Astrocyte of the spinal cord (primary cell): Measurements from ENCODE around the gene NHS.
"Not testable (repeated sequence)": the region's sequence is repeated elsewhere in the genome, so short reads cannot be mapped to it uniquely, and the experiment has no call there.

Experiments used
- DNase-seq: peaks from one replicate; pipeline ENCODE4 v3.0.0; 2011; ENCODE audit warnings: low read depth, low spot score
- H3K4me3 ChIP-seq: 2 replicates; pipeline ENCODE4 v1.5.1; 2011; ENCODE audit warnings: low read depth, mild to moderate bottlenecking, low read length, moderate library complexity
- in situ Hi-C: cut with HindIII; loops from 2 replicates; pipeline ENCODE4 v1.10.0; 2017; ENCODE audit warnings: low sequenced_read_pairs
- TF ChIP-seq, protein P1 (sequence below): IDR thresholded peaks from 2 replicates; pipeline ENCODE4 v1.5.1; 2012; ENCODE audit warnings: low read depth, mild to moderate bottlenecking, low read length, inconsistent platforms

Gene NHS

DNA sequence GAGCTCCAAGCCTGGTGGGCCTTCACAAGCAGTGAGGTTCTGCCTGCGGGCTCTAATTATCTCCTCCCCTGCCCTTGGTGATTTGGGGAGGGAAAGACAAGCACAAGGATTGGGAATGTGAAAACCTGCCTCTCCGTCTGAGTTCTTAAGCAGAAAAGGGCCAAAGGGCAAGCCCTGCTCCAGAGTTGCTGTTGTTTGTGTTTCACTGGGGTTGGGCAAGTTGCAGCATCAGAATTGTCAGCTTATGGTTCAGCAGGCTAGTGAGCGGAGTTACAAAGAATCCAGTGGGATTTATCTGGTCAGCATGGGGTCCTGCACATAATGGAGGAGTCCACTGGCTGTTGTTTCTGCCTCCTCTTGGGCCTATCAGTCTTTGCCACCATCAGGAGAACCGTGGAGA is 60.5 kb downstream of the NHS start:
- in situ Hi-C loops, result no loop called here
- TF ChIP-seq, protein P1, sequence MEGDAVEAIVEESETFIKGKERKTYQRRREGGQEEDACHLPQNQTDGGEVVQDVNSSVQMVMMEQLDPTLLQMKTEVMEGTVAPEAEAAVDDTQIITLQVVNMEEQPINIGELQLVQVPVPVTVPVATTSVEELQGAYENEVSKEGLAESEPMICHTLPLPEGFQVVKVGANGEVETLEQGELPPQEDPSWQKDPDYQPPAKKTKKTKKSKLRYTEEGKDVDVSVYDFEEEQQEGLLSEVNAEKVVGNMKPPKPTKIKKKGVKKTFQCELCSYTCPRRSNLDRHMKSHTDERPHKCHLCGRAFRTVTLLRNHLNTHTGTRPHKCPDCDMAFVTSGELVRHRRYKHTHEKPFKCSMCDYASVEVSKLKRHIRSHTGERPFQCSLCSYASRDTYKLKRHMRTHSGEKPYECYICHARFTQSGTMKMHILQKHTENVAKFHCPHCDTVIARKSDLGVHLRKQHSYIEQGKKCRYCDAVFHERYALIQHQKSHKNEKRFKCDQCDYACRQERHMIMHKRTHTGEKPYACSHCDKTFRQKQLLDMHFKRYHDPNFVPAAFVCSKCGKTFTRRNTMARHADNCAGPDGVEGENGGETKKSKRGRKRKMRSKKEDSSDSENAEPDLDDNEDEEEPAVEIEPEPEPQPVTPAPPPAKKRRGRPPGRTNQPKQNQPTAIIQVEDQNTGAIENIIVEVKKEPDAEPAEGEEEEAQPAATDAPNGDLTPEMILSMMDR, result no peak
- DNase-seq, result no peak
- no peak overlapping the region for H3K4me3 ChIP-seq

DNA sequence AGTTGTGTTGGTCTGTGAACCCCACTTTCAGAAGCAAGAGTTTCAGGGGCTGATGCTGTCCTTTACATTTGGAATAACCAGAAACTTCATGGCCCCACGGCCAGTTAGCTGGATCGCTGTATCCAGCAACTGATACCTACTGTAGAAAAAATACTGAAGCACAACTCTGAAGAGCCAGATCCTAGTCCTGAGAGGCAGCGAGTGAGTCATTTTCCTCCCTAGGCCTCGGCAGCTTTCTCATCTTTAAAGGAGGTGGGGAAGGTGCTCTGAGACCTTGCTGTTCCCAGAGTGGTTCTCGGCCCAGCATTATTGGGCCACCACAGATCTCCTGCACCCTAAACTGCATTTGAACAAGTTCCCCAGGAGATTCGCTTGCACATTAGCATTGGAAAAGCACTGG is 63.2 kb downstream of the NHS start:
- TF ChIP-seq, protein P1, result no peak
- in situ Hi-C loops, result no loop called here
- no peak overlapping the region for H3K4me3 ChIP-seq
- no peak for DNase-seq

DNA sequence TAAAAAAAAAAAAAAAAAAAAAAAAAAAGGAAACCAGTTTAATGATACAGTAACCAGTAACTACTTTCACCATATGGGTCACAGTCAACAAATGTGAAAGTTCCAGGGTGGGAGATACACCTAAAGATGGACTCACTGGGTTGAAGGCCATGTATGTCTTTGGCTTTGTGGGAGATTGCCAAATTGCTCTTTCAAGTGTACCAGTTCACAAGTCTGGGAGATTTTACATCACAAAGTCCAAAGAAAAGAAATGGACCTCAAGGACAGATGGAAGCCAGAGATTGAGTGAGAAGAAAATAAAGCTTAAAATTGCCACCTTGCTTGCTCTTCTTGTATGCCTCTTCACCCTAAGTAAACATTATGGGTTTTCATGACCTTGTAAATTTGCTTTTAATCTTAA is 65.3 kb downstream of the NHS start:
- TF ChIP-seq, protein P1, result no peak
- H3K4me3 ChIP-seq, result no peak overlapping the region
- no peak for DNase-seq
- in situ Hi-C loops, result no loop called here

DNA sequence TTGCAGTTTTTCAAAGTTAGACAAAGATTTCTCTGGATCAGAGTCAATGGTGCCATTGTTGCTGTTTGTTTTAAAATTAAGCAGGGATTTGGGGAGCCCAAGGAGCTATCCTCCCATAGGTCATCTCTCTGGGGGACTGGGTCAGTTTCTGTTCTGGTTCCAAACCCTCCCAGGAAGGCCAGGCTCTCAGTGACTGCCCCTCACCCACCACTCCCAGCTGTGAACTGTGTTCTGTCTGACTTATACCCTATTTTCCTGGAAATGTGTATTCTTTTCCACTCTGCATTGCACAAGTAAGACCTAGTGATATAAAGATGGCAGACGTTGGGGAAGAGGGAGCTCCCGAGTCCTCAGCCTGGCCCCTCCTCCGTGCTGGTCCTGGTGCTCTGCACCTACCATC is 65.8 kb downstream of the NHS start:
- DNase-seq, result no peak
- in situ Hi-C loops, result no loop called here
- no peak overlapping the region for H3K4me3 ChIP-seq
- TF ChIP-seq, protein P1, result no peak

DNA sequence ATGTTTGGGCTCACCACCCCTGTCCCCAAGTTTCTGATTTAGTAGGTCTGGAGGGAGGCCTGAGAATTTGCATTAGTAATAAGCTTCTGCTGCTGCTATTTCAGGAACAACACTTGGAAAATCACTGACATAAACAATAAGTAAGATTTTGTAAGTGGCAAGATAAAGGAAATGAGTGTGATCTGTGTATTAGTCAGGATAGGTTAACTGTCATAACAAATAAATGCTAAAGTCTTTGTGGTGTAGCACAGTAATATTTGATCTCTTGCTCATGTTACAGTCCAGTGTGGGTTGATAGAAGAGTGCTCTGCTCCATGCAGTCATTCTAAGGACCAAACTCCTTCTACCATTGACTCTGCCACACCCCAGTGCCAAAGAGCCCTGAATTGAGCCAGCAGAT is 67.0 kb downstream of the NHS start:
- no peak overlapping the region for H3K4me3 ChIP-seq
- in situ Hi-C loops, result no loop called here
- TF ChIP-seq, protein P1, result no peak
- peak; percentile 22 for DNase-seq

DNA sequence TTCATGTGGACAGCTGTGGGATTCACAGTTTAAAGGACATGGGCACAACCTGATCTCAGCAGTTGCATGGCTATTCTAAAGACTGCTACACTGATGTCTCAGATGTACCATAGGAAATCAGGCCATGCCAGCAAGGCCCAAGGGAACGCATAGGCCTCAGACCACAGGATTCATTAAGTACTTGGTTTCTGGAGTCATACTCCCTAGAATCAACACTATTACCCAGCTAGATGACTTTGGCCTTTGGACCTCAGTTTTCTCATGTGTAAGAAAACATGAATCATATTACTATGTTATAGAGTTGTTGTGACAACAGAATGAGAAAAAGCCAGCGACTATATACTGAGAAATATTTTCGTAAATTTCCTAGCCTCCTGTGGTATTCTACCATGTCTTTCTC is 67.9 kb downstream of the NHS start:
- in situ Hi-C loops, result no loop called here
- H3K4me3 ChIP-seq, result no peak overlapping the region
- peak; percentile 33 for DNase-seq
- TF ChIP-seq, protein P1, result no peak

DNA sequence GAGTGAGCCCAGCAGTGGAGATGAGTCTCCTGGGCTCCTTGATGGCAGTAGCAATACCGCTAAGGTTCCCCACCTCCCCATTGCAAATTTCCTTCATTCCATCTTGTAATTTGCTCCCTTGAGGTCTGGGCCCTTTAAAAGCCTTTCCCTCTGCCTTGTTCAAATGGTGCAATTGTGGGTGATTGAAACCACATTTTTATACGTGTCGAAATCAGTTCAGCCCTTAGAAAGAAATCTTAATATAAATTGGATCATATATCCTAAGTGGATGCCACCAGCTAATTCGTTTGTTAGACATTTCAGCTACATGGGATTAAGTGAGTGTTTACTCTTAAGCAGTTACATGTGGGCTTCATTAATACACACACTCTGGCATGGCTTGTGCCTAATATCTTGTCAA is 68.6 kb downstream of the NHS start:
- no peak overlapping the region for H3K4me3 ChIP-seq
- TF ChIP-seq, protein P1, result no peak
- in situ Hi-C loops, result no loop called here
- DNase-seq, result no peak

DNA sequence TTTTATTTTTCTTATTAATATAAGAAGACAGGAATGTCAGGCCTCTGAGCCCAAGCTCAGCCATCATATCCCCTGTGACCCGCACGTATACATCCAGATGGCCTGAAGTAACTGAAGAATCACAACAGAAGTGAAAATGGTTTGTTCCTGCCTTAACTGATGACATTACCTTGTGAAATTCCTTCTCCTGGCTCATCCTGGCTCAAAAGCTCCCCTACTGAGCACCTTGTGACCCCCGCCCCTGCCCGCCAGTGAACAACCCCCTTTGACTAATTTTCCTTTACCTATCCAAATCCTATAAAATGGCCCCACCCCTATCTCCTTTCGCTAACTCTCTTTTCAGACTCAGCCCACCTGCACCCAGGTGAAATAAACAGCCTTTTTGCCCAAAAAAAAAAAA is 71.3 kb downstream of the NHS start:
- in situ Hi-C loops, DNase-seq, H3K4me3 ChIP-seq: not testable (repeated sequence)
